HepG2 (cell line): ENCODE measurements around the gene SFTPB. TPM values are rescaled to one million over a fixed set of nuclear protein-coding genes. Genes with fewer than 3 reads are reported as not detected.

Experiments used
- HNRNPLL ChIP-seq: fragments of 200-400 bp; formaldehyde crosslinking; IDR thresholded peaks from 2 replicates; pipeline ENCODE4 v1.6.1; 2017; ENCODE audit warnings: mild to moderate bottlenecking, low read depth, low read length; ENCODE audit not compliant: poor library complexity, severe bottlenecking
- IRX3 ChIP-seq: sonication (generic); formaldehyde crosslinking; IDR thresholded peaks from 2 replicates; pipeline ENCODE4 v1.8.1; 2023; ENCODE audit warnings: mild to moderate bottlenecking, low read depth, missing genetic modification reagents, borderline replicate concordance
- ISL2 ChIP-seq: sonication (generic); formaldehyde crosslinking; IDR thresholded peaks from 2 replicates; pipeline ENCODE4 v1.5.0; 2020; ENCODE audit warnings: missing genetic modification reagents
- MEF2D ChIP-seq: sonication (generic); formaldehyde crosslinking; IDR thresholded peaks from 2 replicates; pipeline ENCODE4 v1.5.1; 2020; ENCODE audit warnings: mild to moderate bottlenecking, missing genetic modification reagents
- SRSF9 ChIP-seq: fragments of 200-400 bp; formaldehyde crosslinking; IDR thresholded peaks from 2 replicates; pipeline ENCODE4 v1.6.1; 2018; ENCODE audit warnings: borderline replicate concordance, mild to moderate bottlenecking, low read depth, low read length; ENCODE audit not compliant: insufficient read depth, poor library complexity, severe bottlenecking
- ZNF343 ChIP-seq: sonication (generic); formaldehyde crosslinking; IDR thresholded peaks from 2 replicates; pipeline ENCODE4 v1.4.0; 2020; ENCODE audit warnings: mild to moderate bottlenecking, missing genetic modification reagents
- ZNF367 ChIP-seq: sonication (generic); formaldehyde crosslinking; IDR thresholded peaks from 2 replicates; pipeline ENCODE4 v1.4.0; 2020; ENCODE audit warnings: missing genetic modification reagents, borderline replicate concordance
- ZNF549 ChIP-seq: sonication (generic); formaldehyde crosslinking; IDR thresholded peaks from 2 replicates; pipeline ENCODE4 v1.5.0; 2020; ENCODE audit warnings: missing genetic modification reagents
- ZNF772 ChIP-seq: sonication (generic); formaldehyde crosslinking; IDR thresholded peaks from 2 replicates; pipeline ENCODE4 v1.5.0; 2020; ENCODE audit warnings: mild to moderate bottlenecking, missing genetic modification reagents
- ZSCAN31 ChIP-seq: sonication (generic); formaldehyde crosslinking; IDR thresholded peaks from 2 replicates; pipeline ENCODE4 v1.5.0; 2020; ENCODE audit warnings: low read depth, mild to moderate bottlenecking, missing genetic modification reagents
- polyA plus RNA-seq, 8 experiments: library from polyadenylated mRNA; depleted of rRNA in 3 of 8; stranded (reverse) in 7 of 8; unstranded in 1 of 8; fragments of >200 nt; fragmentation: Illumina TruSeq in 4 of 8; extraction: Trizol in 4 of 8; gene quantifications; 2 replicates each; pipeline versions ENCODE4 v1.2.1 to v1.2.3, GENCODE V29; 2011 to 2016; ENCODE audit warnings: low read depth in 4 of 8, missing spikeins in 1 of 8, mixed read lengths in 1 of 8; ENCODE audit not compliant: insufficient read depth in 1 of 8
- total RNA-seq, 5 experiments: library from RNA; depleted of rRNA; stranded (reverse); fragments of >200 nt; fragmentation: Illumina TruSeq; extraction: Trizol; gene quantifications; 2 replicates each; pipeline ENCODE4 v1.2.3, GENCODE V29; 2016; ENCODE audit warnings: low read depth in 1 of 5
- TF ChIP-seq, protein P1 (sequence below): sonication (generic); formaldehyde crosslinking; IDR thresholded peaks from 2 replicates; pipeline ENCODE4 v1.4.0; 2020; ENCODE audit warnings: low read depth, mild to moderate bottlenecking, missing genetic modification reagents
- TF ChIP-seq, protein P2 (sequence below): sonication (generic); formaldehyde crosslinking; IDR thresholded peaks from 2 replicates; pipeline ENCODE4 v1.5.0; 2020; ENCODE audit warnings: mild to moderate bottlenecking, missing genetic modification reagents, borderline replicate concordance
- TF ChIP-seq, protein P3 (sequence below): sonication (generic); formaldehyde crosslinking; IDR thresholded peaks from 2 replicates; pipeline ENCODE4 v1.4.0; 2020; ENCODE audit warnings: missing genetic modification reagents, low read depth, mild to moderate bottlenecking, borderline replicate concordance
- TF ChIP-seq, protein P4 (sequence below): sonication (generic); formaldehyde crosslinking; IDR thresholded peaks from 2 replicates; pipeline ENCODE4 v1.8.1; 2022; ENCODE audit warnings: mild to moderate bottlenecking, missing genetic modification reagents
- TF ChIP-seq, protein P5 (sequence below): sonication (generic); formaldehyde crosslinking; conservative IDR thresholded peaks from 2 replicates; pipeline ENCODE4 v1.4.0; 2020; ENCODE audit warnings: missing genetic modification reagents

The SFTPB gene
- total and polyA plus RNA-seq, 2 of the 13 experiments (the other 11 are each of a cell fraction or from before 2014, with no cell fraction given) = not detected

DNA sequence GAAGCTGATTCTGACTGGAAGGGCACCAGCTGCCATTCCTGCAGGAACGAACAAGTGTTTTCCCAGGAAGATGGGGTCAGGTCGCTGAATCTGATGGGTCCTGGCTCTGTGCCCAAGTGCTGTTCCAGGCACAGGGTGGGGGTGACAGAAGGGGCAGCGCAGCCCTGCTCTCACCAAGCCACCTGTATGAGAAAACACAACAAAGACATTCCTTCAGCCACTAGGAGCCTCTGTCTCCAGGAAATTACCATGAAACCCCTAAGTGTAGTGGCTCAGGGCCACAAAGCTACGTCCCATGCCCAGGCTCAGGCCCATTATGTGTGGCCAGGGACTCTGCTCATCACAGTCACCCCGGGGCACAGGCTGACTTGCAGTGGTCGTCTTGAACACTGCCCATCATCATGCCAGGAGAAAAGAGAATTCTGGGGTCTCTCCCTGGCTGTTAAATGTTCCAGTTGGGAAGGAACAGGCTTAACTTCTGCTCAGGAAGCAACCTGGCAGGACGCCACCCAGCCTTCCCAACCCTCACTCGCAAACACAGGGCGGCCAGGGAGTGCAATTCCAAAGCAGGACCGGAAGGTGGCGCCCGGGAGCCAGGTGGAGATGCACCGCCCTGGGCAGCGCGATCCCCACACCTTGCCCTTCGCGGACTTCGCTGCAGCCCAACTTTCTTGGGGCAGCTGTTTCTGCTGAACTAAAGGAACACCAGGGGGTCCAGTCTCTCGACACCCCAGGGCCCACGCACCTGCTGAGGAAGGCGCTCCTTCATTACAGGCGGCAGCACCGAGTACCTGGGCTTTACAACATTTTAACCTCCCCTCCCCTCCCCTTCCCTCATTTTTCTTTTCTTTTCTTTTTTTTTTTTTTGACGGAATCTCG, 11.0 kb upstream of the SFTPB start (continued):
- TF ChIP-seq, protein P1, sequence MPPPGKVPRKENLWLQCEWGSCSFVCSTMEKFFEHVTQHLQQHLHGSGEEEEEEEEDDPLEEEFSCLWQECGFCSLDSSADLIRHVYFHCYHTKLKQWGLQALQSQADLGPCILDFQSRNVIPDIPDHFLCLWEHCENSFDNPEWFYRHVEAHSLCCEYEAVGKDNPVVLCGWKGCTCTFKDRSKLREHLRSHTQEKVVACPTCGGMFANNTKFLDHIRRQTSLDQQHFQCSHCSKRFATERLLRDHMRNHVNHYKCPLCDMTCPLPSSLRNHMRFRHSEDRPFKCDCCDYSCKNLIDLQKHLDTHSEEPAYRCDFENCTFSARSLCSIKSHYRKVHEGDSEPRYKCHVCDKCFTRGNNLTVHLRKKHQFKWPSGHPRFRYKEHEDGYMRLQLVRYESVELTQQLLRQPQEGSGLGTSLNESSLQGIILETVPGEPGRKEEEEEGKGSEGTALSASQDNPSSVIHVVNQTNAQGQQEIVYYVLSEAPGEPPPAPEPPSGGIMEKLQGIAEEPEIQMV (CRISPR knock-in tag) = no peak
- no peak for TF ChIP-seq ZNF772 (CRISPR knock-in tag)
- TF ChIP-seq, protein P2, sequence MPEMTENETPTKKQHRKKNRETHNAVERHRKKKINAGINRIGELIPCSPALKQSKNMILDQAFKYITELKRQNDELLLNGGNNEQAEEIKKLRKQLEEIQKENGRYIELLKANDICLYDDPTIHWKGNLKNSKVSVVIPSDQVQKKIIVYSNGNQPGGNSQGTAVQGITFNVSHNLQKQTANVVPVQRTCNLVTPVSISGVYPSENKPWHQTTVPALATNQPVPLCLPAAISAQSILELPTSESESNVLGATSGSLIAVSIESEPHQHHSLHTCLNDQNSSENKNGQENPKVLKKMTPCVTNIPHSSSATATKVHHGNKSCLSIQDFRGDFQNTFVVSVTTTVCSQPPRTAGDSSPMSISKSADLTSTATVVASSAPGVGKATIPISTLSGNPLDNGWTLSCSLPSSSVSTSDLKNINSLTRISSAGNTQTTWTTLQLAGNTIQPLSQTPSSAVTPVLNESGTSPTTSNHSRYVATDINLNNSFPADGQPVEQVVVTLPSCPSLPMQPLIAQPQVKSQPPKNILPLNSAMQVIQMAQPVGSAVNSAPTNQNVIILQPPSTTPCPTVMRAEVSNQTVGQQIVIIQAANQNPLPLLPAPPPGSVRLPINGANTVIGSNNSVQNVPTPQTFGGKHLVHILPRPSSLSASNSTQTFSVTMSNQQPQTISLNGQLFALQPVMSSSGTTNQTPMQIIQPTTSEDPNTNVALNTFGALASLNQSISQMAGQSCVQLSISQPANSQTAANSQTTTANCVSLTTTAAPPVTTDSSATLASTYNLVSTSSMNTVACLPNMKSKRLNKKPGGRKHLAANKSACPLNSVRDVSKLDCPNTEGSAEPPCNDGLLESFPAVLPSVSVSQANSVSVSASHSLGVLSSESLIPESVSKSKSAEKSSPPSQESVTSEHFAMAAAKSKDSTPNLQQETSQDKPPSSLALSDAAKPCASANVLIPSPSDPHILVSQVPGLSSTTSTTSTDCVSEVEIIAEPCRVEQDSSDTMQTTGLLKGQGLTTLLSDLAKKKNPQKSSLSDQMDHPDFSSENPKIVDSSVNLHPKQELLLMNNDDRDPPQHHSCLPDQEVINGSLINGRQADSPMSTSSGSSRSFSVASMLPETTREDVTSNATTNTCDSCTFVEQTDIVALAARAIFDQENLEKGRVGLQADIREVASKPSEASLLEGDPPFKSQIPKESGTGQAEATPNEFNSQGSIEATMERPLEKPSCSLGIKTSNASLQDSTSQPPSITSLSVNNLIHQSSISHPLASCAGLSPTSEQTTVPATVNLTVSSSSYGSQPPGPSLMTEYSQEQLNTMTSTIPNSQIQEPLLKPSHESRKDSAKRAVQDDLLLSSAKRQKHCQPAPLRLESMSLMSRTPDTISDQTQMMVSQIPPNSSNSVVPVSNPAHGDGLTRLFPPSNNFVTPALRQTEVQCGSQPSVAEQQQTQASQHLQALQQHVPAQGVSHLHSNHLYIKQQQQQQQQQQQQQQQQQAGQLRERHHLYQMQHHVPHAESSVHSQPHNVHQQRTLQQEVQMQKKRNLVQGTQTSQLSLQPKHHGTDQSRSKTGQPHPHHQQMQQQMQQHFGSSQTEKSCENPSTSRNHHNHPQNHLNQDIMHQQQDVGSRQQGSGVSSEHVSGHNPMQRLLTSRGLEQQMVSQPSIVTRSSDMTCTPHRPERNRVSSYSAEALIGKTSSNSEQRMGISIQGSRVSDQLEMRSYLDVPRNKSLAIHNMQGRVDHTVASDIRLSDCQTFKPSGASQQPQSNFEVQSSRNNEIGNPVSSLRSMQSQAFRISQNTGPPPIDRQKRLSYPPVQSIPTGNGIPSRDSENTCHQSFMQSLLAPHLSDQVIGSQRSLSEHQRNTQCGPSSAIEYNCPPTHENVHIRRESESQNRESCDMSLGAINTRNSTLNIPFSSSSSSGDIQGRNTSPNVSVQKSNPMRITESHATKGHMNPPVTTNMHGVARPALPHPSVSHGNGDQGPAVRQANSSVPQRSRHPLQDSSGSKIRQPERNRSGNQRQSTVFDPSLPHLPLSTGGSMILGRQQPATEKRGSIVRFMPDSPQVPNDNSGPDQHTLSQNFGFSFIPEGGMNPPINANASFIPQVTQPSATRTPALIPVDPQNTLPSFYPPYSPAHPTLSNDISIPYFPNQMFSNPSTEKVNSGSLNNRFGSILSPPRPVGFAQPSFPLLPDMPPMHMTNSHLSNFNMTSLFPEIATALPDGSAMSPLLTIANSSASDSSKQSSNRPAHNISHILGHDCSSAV (CRISPR knock-in tag) = no peak
- peak; percentile 34 for TF ChIP-seq HNRNPLL
- TF ChIP-seq SRSF9 = no peak
- no peak for TF ChIP-seq ZNF343
- no peak for TF ChIP-seq ISL2 (CRISPR knock-in tag)
- TF ChIP-seq, protein P3, sequence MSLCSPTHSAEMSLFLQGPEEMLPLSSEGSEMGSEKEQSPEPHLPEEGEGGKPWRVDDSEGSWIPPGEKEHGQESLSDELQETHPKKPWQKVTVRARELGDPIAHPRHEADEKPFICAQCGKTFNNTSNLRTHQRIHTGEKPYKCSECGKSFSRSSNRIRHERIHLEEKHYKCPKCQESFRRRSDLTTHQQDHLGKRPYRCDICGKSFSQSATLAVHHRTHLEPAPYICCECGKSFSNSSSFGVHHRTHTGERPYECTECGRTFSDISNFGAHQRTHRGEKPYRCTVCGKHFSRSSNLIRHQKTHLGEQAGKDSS (CRISPR knock-in tag) = no peak
- TF ChIP-seq IRX3 (CRISPR knock-in tag) = no peak
- TF ChIP-seq ZNF367 (CRISPR knock-in tag) = no peak
- 0 out of 2 replicates have a peak, but pooled peaks have one; percentile 27 for TF ChIP-seq MEF2D
- TF ChIP-seq, protein P4, sequence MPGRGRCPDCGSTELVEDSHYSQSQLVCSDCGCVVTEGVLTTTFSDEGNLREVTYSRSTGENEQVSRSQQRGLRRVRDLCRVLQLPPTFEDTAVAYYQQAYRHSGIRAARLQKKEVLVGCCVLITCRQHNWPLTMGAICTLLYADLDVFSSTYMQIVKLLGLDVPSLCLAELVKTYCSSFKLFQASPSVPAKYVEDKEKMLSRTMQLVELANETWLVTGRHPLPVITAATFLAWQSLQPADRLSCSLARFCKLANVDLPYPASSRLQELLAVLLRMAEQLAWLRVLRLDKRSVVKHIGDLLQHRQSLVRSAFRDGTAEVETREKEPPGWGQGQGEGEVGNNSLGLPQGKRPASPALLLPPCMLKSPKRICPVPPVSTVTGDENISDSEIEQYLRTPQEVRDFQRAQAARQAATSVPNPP (CRISPR knock-in tag) = no peak
- no peak for TF ChIP-seq ZSCAN31
- TF ChIP-seq, protein P5, sequence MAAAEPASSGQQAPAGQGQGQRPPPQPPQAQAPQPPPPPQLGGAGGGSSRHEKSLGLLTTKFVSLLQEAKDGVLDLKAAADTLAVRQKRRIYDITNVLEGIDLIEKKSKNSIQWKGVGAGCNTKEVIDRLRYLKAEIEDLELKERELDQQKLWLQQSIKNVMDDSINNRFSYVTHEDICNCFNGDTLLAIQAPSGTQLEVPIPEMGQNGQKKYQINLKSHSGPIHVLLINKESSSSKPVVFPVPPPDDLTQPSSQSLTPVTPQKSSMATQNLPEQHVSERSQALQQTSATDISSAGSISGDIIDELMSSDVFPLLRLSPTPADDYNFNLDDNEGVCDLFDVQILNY = no peak
- TF ChIP-seq ZNF549 (CRISPR knock-in tag) = no peak
